ENCODE measurements around the gene RBP3. TPM values are rescaled to one million over a fixed set of nuclear protein-coding genes. Genes with fewer than 3 reads are reported as not detected.

RBP3 gene
- total RNA-seq, 1 experiment from 2014 or later = not detected

GRCh38 chr10:47361293-47361692 lies 13.1 kb downstream of the RBP3 start:
- ChIA-PET CTCF (interaction anchor here (0.6 to 1.8 kb wide), 4 partner anchors 34 to 43 kb away, joined by 3 to 10 read pairs (median 4); no protein-coding TSS in a partner anchor), POLR2A (ENCODE audit: unreplicated experiment) (no interaction called here)
- Histone ChIP-seq H3K4me2 (peak overlapping the region; percentile 50), H3F3A (ENCODE audit: insufficient read depth, low read depth) (peaks cover 19% of the 10 kb centered on the region), H3K27ac (peak overlapping the region; percentile 40; the same call in 1 of the 2 replicates), H3K79me2 (ENCODE audit: low read depth) (no peaks in the 10 kb centered on the region), H3K36me3 (ENCODE audit: low read depth) (no peaks in the 10 kb centered on the region), H3K4me3 (no peak overlapping the region), H3K27me3 (ENCODE audit: insufficient read depth, low read depth) (no peaks in the 10 kb centered on the region), H3K9me2 (ENCODE audit: insufficient read depth) (no peaks in the 10 kb centered on the region), H4K20me1 (ENCODE audit: insufficient read depth) (no peaks in the 10 kb centered on the region), H2AFZ (no peak overlapping the region), H3K9me3 (ENCODE audit: insufficient read depth, low read depth) (no peaks in the 10 kb centered on the region), H3K4me1 (replicated peaks; ENCODE audit: insufficient read depth) (peaks cover 43% of the 10 kb centered on the region)
- DNase-seq = peak in 1 of 2 experiments; percentile 42
- no TSS peak for BruUV-seq (replicated peaks)
- TF ChIP-seq CTCF (conservative IDR thresholded peaks at IDR 0.05) (peak; percentile 86), EZH2 (IDR thresholded peaks at IDR 0.05; ENCODE audit: low read depth) (no peak)
- intact Hi-C loops (cut with micrococcal nuclease; ENCODE audit: unreplicated experiment) = loop anchor here (5.0 kb wide), 1 partner anchor 61 kb away; no protein-coding TSS in a partner anchor

GRCh38 chr10:47362199-47362598 lies 14.0 kb downstream of the RBP3 start:
- TF ChIP-seq CTCF (conservative IDR thresholded peaks at IDR 0.05) (no peak), EZH2 (IDR thresholded peaks at IDR 0.05; ENCODE audit: low read depth) (no peak)
- Histone ChIP-seq H3K9me2 (ENCODE audit: insufficient read depth) (no peaks in the 10 kb centered on the region), H3K79me2 (ENCODE audit: low read depth) (no peaks in the 10 kb centered on the region), H4K20me1 (ENCODE audit: insufficient read depth) (no peaks in the 10 kb centered on the region), H3K36me3 (ENCODE audit: low read depth) (no peaks in the 10 kb centered on the region), H3K4me3 (no peak overlapping the region), H3K4me1 (replicated peaks; ENCODE audit: insufficient read depth) (peaks cover 43% of the 10 kb centered on the region), H3F3A (ENCODE audit: insufficient read depth, low read depth) (peaks cover 19% of the 10 kb centered on the region), H2AFZ (no peak overlapping the region), H3K27me3 (ENCODE audit: insufficient read depth, low read depth) (no peaks in the 10 kb centered on the region), H3K4me2 (peak overlapping the region; percentile 50), H3K27ac (peak overlapping the region; percentile 40), H3K9me3 (ENCODE audit: insufficient read depth, low read depth) (no peaks in the 10 kb centered on the region)
- peak; percentile 71 to 97 for DNase-seq
- ChIA-PET POLR2A (ENCODE audit: unreplicated experiment) (interaction anchor here (0.7 kb wide), 1 partner anchor 34 kb away, joined by 3 read pairs; no protein-coding TSS in a partner anchor), CTCF (interaction anchor here (0.7 to 1.8 kb wide), 4 partner anchors 22 to 43 kb away, joined by 3 to 10 read pairs (median 4); partner anchors contain the start of gene ZNF488)
- no TSS peak for BruUV-seq (replicated peaks)
- intact Hi-C loops (cut with micrococcal nuclease; ENCODE audit: unreplicated experiment) = loop anchor here (1.0 to 5.0 kb wide), 4 partner anchors 23 to 60 kb away; partner anchors contain the start of gene ZNF488

- Histone ChIP-seq H4K20me1 (ENCODE audit: insufficient read depth) (no peaks in the 10 kb centered on the region), H3K36me3 (ENCODE audit: low read depth) (no peaks in the 10 kb centered on the region), H2AFZ (no peak overlapping the region), H3K27me3 (ENCODE audit: insufficient read depth, low read depth) (no peaks in the 10 kb centered on the region), H3K4me1 (replicated peaks; ENCODE audit: insufficient read depth) (peaks cover 43% of the 10 kb centered on the region), H3F3A (ENCODE audit: insufficient read depth, low read depth) (peaks cover 19% of the 10 kb centered on the region), H3K9me2 (ENCODE audit: insufficient read depth) (no peaks in the 10 kb centered on the region), H3K9me3 (ENCODE audit: insufficient read depth, low read depth) (no peaks in the 10 kb centered on the region), H3K4me3 (no peak overlapping the region), H3K79me2 (ENCODE audit: low read depth) (no peaks in the 10 kb centered on the region), H3K4me2 (peak overlapping the region; percentile 55; the same call in 1 of the 2 replicates), H3K27ac (no peak overlapping the region)
- ChIA-PET POLR2A (ENCODE audit: unreplicated experiment) (interaction anchor here (0.5 to 0.6 kb wide), 2 partner anchors 20 to 24 kb away, joined by 3 to 10 read pairs; partner anchors contain the start of gene ZNF488), CTCF (interaction anchor here (0.5 to 0.8 kb wide), 2 partner anchors 39 to 40 kb away, joined by 3 read pairs; no protein-coding TSS in a partner anchor)
- intact Hi-C loops (cut with micrococcal nuclease; ENCODE audit: unreplicated experiment) = loop anchor here (2.0 to 5.0 kb wide), 2 partner anchors 21 to 59 kb away; partner anchors contain the start of gene ZNF488
- no peak for DNase-seq
- TF ChIP-seq EZH2 (IDR thresholded peaks at IDR 0.05; ENCODE audit: low read depth) (no peak), CTCF (conservative IDR thresholded peaks at IDR 0.05) (no peak)
- no TSS peak for BruUV-seq (replicated peaks)
These were observed 15.6 kb downstream of the RBP3 start for GRCh38 chr10:47363781-47364180.
